GM12865 (cell line): ENCODE measurements around the gene TIGD4.

ENCODE experiments used
- DNase-seq: peaks from one replicate; pipeline ENCODE4 v3.0.0; 2010; ENCODE audit warnings: low read depth
- H3K4me3 ChIP-seq: 2 replicates; pipeline ENCODE4 v1.5.1; 2011; ENCODE audit warnings: mild to moderate bottlenecking, low read depth, low read length, control low read depth
- CTCF ChIP-seq: IDR thresholded peaks from 2 replicates; pipeline ENCODE4 v1.5.1; 2011; ENCODE audit warnings: low read length, control low read depth, low read depth, inconsistent platforms; ENCODE audit not compliant: insufficient read depth; ENCODE audit errors: missing control alignments

TIGD4 gene

GRCh38 chr4:152779513-152780266 is at the start of gene TIGD4, which contains the start of gene ARFIP1:
Gene TIGD4, minus strand, starts transcription at chr4:152779730. Its CDS starts 8,726 bp downstream, at chr4:152771004.
Gene ARFIP1, plus strand, starts transcription at chr4:152779954. Its CDS starts 49,680 bp downstream, at chr4:152829634.
- H3K4me3 ChIP-seq, result peak within 1 kb of the TSS; percentile 67
- peak; percentile 40 for TF ChIP-seq CTCF
- DNase-seq, result peak; percentile 98

- TF ChIP-seq CTCF, result no peak
- DNase-seq, result no peak
- H3K4me3 ChIP-seq, result no peak overlapping the region
These were observed 48.6 kb upstream of the TIGD4 start for GRCh38 chr4:152828122-152828521.

GRCh38 chr4:152825336-152825735 is 45.8 kb upstream of the TIGD4 start:
- H3K4me3 ChIP-seq, result no peak overlapping the region
- TF ChIP-seq CTCF, result no peak
- no peak for DNase-seq

- no peak for TF ChIP-seq CTCF
- DNase-seq, result no peak
- H3K4me3 ChIP-seq, result no peak overlapping the region
These were observed 45.0 kb upstream of the TIGD4 start for GRCh38 chr4:152824561-152824960.

- no peak for TF ChIP-seq CTCF
- no peak for DNase-seq
- H3K4me3 ChIP-seq, result no peak overlapping the region
These were observed 42.8 kb upstream of the TIGD4 start for GRCh38 chr4:152822323-152822722.

- no peak for TF ChIP-seq CTCF
- H3K4me3 ChIP-seq, result no peak overlapping the region
- DNase-seq, result no peak
These were observed 40.5 kb upstream of the TIGD4 start for GRCh38 chr4:152820073-152820472.
